ENCODE measurements around the gene PRKCE. TPM values are rescaled to one million over a fixed set of nuclear protein-coding genes. Genes with fewer than 3 reads are reported as not detected.

Gene PRKCE
- total and polyA plus RNA-seq, 2 experiments from 2014 or later, result 0.94 to 1.2 TPM

- no peaks in the 10 kb centered on the region for H3K36me3 Mint-ChIP-seq (ENCODE audit: low read depth)
- ATAC-seq, result no peak
These were observed 425.4 kb downstream of the PRKCE start for GRCh38 chr2:46076875-46077274.

GRCh38 chr2:46077522-46078107, 426.1 kb downstream of the PRKCE start:
- Histone ChIP-seq H3K27ac (ENCODE audit: low read depth) (no peak overlapping the region), H3F3A (replicated peaks; ENCODE audit: low read depth) (no peaks in the 10 kb centered on the region), H3K79me2 (replicated peaks; ENCODE audit: insufficient read depth) (no peaks in the 10 kb centered on the region), H4K20me1 (replicated peaks; ENCODE audit: insufficient read depth) (no peaks in the 10 kb centered on the region), H3K36me3 (ENCODE audit: insufficient read depth) (no peaks in the 10 kb centered on the region), H3K27me3 (ENCODE audit: insufficient read depth) (no peaks in the 10 kb centered on the region), H3K4me1 (ENCODE audit: insufficient read depth) (peaks cover 9% of the 10 kb centered on the region), H3K4me3 (no peak overlapping the region), H2AFZ (no peak overlapping the region), H3K4me2 (no peak overlapping the region), H3K9me2 (ENCODE audit: insufficient read depth) (peaks cover 7% of the 10 kb centered on the region; the same call in 1 of the 2 replicates)
- no peak for DNase-seq (ENCODE audit: low spot score)
- H3K4me3 Mint-ChIP-seq, result no peak overlapping the region
- H3K27ac Mint-ChIP-seq, result no peak overlapping the region
- no peak for ATAC-seq
- TF ChIP-seq POLR2AphosphoS5 (IDR thresholded peaks at IDR 0.05; ENCODE audit: low read depth) (no peak), CTCF (conservative IDR thresholded peaks at IDR 0.05; ENCODE audit: low read depth in 2 of 2) (no peak), EZH2 (IDR thresholded peaks at IDR 0.05; ENCODE audit: low read depth, unreplicated experiment) (no peak), ZNF462 (CRISPR knock-in tag; IDR thresholded peaks at IDR 0.05) (no peak), ETS1 (IDR thresholded peaks at IDR 0.05) (no peak), ZNF114 (CRISPR knock-in tag; IDR thresholded peaks at IDR 0.05) (no peak)
- peaks cover 4% of the 10 kb centered on the region for H3K27me3 Mint-ChIP-seq (ENCODE audit: insufficient read depth, low read depth, poor library complexity)
- H3K9me3 Mint-ChIP-seq, result no peaks in the 10 kb centered on the region
- peaks cover 15% of the 10 kb centered on the region for H3K4me1 Mint-ChIP-seq
- no peaks in the 10 kb centered on the region for H3K36me3 Mint-ChIP-seq (ENCODE audit: low read depth)

More at GRCh38 chr2:46076875-46077274, 425.4 kb downstream of the PRKCE start:
- no peaks in the 10 kb centered on the region for H3F3A ChIP-seq (replicated peaks; ENCODE audit: low read depth)
- Mint-ChIP-seq H3K4me1 (peaks cover 15% of the 10 kb centered on the region), H3K27ac (no peak overlapping the region), H3K4me3 (no peak overlapping the region), H3K9me3 (no peaks in the 10 kb centered on the region), H3K27me3 (ENCODE audit: insufficient read depth, low read depth, poor library complexity) (peaks cover 2% of the 10 kb centered on the region)
- H3K9me2 ChIP-seq (ENCODE audit: insufficient read depth), result peaks cover 7% of the 10 kb centered on the region; the same call in 1 of the 2 replicates
- no peaks in the 10 kb centered on the region for H3K27me3 ChIP-seq (ENCODE audit: insufficient read depth)
- H3K4me1 ChIP-seq (ENCODE audit: insufficient read depth), result peaks cover 9% of the 10 kb centered on the region
- no peak overlapping the region for H3K4me3 ChIP-seq
- no peak for DNase-seq (ENCODE audit: low spot score)
- H3K4me2 ChIP-seq, result no peak overlapping the region
- no peak overlapping the region for H2AFZ ChIP-seq
- TF ChIP-seq ZNF331 (CRISPR knock-in tag; IDR thresholded peaks at IDR 0.05; ENCODE audit: low read depth), result no peak
- no peak for TF ChIP-seq EZH2 (IDR thresholded peaks at IDR 0.05; ENCODE audit: low read depth, unreplicated experiment)
- H4K20me1 ChIP-seq (replicated peaks; ENCODE audit: insufficient read depth), result no peaks in the 10 kb centered on the region
- H3K79me2 ChIP-seq (replicated peaks; ENCODE audit: insufficient read depth), result no peaks in the 10 kb centered on the region
- H3K36me3 ChIP-seq (ENCODE audit: insufficient read depth), result no peaks in the 10 kb centered on the region
- H3K27ac ChIP-seq (ENCODE audit: low read depth), result no peak overlapping the region
